GM18502 (cell line): ENCODE measurements around the gene SMARCD3.

ENCODE experiments used
- ATAC-seq: cut with Tn5 transposase; IDR thresholded peaks from one replicate; pipeline ENCODE4 v1.9.1; 2021; ENCODE audit warnings: mild to moderate bottlenecking; ENCODE audit not compliant: unreplicated experiment, poor library complexity

SMARCD3 gene

GRCh38 chr7:151238924-151239836 is 9.3 kb downstream of the SMARCD3 start:
- ATAC-seq = no peak

DNA sequence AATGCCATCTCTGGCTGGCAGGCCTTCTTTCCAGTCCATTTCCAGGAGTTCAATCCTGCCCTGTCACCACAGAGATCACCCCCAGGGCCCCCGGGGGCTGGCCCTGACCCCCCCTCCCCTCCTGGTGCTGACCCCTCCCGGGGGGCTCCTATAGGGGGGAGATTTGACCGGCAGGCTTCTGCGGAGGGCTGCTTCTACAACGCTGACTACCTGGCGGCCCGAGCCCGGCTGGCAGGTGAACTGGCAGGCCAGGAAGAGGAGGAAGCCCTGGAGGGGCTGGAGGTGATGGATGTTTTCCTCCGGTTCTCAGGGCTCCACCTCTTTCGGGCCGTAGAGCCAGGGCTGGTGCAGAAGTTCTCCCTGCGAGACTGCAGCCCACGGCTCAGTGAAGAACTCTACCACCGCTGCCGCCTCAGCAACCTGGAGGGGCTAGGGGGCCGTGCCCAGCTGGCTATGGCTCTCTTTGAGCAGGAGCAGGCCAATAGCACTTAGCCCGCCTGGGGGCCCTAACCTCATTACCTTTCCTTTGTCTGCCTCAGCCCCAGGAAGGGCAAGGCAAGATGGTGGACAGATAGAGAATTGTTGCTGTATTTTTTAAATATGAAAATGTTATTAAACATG is 10.2 kb downstream of the SMARCD3 start:
- ATAC-seq = no peak

GRCh38 chr7:151237244-151238189 is 11.0 kb downstream of the SMARCD3 start:
- ATAC-seq = no peak

GRCh38 chr7:151236406-151236805 is 12.1 kb downstream of the SMARCD3 start:
- ATAC-seq = no peak

- ATAC-seq = no peak
Measured at GRCh38 chr7:151235091-151235787, 13.3 kb downstream of the SMARCD3 start.

DNA sequence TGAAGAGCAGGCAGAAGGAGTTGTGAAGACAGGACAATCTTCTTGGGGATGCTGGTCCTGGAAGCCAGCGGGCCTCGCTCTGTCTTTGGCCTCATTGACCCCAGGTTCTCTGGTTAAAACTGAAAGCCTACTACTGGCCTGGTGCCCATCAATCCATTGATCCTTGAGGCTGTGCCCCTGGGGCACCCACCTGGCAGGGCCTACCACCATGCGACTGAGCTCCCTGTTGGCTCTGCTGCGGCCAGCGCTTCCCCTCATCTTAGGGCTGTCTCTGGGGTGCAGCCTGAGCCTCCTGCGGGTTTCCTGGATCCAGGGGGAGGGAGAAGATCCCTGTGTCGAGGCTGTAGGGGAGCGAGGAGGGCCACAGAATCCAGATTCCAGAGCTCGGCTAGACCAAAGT is 14.7 kb downstream of the SMARCD3 start:
- ATAC-seq = no peak

DNA sequence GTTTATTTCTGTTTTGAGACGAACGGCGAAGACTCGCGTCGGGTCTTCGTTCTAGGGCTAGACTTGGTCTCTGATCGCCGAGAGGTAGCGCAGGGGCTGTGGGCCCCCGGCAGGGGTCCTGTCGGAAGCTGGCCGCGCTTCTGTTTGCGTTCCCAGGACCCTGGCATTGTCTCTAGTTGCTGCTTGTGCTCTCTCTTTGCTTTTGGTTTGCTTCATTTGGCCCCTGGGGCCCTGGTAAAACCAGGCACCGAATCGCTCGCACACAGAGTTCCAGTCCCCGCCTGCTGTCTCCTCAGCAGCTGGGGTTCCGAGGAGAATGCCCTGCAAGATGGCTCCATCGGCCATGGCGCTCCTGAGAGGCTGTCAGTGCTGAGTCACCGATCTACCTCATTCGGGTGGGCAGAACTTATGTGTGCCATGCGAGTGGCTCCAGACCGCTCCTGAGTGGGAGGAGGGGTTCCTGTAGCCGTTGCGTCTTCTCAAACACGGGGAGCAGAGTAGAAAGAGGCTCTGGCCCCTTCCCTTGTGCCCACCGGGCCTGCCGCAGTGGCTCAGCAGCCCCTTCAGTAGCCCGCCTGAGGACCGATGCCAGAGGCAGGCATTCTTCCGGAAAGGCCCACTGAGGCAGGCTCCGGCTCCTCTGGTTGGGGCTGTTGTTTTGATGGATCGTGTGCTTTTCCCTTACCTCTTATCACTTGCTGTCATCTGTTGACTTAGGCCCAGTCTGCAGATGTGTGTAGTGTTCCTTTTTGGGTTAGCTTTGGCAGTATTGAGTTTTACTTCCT is 15.4 kb downstream of the SMARCD3 start:
- ATAC-seq = peak; percentile 33

GRCh38 chr7:151232091-151232916 is 16.2 kb downstream of the SMARCD3 start, which contains the start of gene CHPF2:
CHPF2 (plus strand) TSS chr7:151232483; CDS start chr7:151234012, 1,529 bp downstream.
- peak; percentile 98 for ATAC-seq

- no peak for ATAC-seq
Measured at GRCh38 chr7:151231080-151231479, 17.4 kb downstream of the SMARCD3 start.

DNA sequence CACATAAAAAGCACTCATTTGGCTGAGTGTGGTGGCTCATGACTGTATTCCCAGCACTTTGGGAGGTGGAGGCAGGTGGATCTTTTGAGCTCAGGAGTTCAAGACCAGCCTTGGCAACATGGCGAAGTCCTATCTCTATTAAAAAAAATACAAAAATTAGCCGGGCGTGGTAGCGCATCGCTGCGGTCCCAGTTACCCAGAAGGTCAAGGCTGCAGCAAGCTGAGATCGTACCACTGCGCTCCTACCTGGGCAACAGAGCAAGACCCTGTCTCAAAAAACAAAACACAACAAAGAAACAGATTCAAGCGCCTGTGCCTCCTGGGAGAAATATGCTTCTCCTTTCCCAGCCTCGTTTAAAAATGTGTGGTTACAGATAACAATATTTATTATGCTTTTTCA is 19.2 kb downstream of the SMARCD3 start:
- ATAC-seq = no peak

DNA sequence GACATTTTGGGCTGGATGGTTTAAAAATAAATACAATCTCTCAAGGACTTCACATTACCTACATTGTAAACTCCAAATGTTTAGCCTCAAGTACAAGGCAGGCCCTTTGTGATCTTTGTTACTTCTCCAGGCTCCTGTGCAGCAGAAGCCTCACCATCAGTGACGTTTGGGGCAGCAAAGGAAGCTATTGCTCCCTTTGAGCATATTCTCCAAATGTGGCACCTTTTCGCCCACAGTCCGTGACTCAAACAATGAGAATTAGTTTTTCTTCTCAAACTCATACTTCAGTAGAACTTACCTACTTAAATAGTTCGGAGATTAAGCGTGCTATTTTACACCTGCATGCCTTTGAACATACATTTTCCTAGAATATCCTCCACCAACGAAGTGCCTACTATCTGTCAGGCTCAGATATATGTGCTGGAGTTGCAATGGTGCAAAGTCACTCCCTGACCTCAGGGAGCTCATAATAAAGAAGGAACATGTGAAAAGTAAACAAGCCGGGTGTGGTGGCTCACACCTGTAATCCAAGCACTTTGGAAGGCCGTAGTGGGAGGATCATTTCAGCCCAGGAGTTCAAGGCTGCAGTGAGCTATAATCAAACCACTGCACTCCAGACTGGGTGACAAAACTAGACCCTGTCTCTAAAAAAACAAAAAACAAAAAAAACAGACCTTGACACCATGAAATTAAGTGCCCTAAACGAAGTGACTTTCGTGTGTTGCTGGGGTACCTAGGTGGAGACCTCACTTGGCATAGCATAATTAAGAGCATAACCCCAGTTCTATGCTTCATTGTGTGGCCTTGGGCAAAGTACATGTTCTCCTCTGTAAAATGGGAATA is 20.2 kb downstream of the SMARCD3 start:
- ATAC-seq = no peak

DNA sequence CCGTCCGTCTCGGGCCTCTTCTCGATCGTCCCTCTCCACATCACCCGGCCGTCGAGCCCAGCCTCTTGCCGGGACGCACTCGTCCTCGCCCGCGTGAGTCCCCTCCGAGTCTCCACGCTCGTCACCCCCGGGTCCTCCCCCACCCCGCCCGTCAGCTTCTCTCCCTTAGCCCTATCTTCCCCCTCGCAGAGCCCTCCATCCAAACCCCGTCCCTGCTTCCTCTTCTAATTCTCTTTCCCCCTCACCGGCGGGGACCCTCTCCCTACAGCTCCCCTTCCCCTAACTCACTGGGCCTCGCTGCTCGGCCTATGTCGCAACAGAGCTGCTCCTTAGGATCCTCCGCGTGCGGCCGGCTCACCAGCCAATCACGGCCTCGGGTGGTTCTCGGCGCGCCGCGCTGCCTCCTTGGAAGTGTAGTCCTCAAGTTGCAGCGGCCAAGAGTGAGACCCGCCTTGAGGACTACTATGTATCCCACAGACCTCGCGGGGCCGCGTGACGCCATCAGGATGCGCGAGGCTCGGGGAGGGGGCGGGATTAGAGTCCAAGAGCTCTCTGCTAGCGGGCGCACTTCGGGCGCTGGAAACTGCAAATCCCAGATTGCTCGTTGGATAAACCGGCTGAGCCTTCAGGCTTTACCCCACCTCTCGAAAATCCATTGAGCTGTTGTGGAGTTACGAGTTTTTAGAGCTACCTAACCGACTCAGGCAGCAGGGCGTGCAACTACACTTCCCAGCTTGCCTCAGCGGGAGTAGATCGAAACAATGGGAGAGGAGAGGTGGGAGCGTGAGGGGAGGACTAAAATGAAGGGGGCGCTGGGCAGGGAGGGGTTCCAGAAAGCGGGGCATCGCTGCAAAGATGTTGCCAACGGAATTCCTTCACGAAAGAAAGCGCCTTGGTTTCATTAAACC is 21.4 kb downstream of the SMARCD3 start, which contains the start of gene ABCF2:
ABCF2 (minus strand) TSS at position 331 of the 908 bp plus-strand sequence. CDS start 747 bp downstream, outside the sequence.
- peak; percentile 99 for ATAC-seq

GRCh38 chr7:151226560-151226874 is 22.0 kb downstream of the SMARCD3 start:
- ATAC-seq = peak; percentile 10

DNA sequence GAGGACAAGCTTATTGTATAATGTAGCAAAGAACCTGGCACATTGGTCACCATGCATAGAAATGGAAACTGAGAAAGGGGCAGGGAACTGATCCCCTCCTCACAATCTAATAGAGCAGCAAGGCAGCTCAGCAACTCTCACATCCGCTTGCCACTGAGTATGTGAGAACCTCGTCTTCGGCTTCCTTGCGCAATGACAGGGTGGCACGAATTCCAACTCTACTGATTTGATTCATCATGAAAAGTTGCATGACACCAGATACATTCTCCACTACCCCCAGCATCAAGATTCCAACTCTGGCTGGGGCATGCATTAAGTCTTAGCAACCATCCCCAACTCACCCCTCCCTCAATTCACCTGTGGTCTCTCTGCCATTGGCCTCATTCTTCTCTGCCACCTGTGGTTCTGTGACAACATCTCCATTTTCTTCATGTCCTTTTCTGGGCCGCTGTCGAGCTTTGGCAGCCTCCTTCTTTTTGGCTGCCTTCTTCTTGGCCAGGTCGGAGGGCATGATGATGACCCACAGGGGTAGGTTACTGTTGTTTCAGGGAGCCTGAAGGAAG is 22.5 kb downstream of the SMARCD3 start:
- ATAC-seq = no peak

DNA sequence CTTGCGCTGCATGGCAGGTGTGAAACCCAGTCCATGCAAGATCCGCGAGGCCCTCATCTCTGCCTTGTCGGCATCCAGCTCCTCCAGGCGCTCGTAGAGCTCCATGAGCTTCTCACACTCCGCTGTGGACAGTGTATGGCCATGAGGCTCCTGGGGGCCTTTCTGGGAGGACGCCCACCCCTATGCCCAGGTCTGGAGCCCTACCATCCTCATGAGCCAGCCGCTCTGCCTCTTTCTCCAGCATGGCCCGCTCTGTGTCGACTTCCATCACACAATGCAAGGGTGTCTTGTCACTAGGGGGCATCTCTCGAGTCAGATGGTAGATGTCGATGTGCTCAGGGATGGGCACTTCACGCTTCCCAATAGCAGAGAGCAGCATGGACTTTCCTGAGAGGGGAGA is 24.8 kb downstream of the SMARCD3 start:
- ATAC-seq = no peak

DNA sequence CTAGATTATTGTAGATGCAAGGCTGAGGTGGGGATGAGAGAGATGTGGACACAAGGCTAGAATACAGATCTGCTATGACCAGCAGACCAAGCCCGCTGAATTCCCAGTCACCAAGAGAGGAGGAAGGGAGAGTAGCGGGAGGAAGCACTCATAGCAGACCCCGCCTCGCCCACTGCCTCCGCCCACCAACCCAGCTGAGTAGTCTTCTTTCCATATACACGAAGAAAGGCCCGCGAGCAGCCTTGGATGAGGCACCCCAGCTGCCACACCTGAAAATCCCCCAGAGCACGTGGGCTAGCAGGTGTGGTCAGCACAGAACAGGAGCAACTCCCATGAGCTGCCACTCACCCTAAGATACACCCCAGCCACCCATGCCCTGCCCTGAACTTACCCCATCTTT is 30.3 kb downstream of the SMARCD3 start:
- ATAC-seq = no peak
